GM12874 (cell line): Measurements from ENCODE around the gene SAC3D1.

Source experiments
- TF ChIP-seq, protein P1 (sequence below): IDR thresholded peaks from 2 replicates; pipeline ENCODE4 v1.5.1; 2011; ENCODE audit warnings: low read depth, mild to moderate bottlenecking, control low read depth, low read length, moderate library complexity; ENCODE audit not compliant: insufficient read depth

The SAC3D1 gene

DNA sequence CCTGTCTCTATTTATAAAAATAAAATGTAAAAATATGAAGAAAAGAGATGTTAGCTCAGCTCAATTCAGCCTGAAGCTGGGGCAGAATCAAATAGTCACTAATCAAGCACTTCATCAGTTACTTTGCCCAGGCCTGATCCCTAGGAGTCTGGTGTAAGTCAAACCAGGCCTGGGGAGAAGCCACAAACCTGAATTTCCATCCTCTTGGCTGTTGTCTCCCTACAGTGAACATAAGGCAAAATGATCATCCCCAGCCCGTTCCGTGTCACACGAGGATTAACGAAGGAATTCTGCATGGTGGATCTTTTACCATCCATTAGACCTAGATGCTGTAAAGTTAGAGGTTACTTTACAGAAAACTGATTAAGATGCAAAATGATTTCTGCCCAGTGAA, 23.8 kb downstream of the SAC3D1 start:
- TF ChIP-seq, protein P1, sequence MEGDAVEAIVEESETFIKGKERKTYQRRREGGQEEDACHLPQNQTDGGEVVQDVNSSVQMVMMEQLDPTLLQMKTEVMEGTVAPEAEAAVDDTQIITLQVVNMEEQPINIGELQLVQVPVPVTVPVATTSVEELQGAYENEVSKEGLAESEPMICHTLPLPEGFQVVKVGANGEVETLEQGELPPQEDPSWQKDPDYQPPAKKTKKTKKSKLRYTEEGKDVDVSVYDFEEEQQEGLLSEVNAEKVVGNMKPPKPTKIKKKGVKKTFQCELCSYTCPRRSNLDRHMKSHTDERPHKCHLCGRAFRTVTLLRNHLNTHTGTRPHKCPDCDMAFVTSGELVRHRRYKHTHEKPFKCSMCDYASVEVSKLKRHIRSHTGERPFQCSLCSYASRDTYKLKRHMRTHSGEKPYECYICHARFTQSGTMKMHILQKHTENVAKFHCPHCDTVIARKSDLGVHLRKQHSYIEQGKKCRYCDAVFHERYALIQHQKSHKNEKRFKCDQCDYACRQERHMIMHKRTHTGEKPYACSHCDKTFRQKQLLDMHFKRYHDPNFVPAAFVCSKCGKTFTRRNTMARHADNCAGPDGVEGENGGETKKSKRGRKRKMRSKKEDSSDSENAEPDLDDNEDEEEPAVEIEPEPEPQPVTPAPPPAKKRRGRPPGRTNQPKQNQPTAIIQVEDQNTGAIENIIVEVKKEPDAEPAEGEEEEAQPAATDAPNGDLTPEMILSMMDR, result no peak

DNA sequence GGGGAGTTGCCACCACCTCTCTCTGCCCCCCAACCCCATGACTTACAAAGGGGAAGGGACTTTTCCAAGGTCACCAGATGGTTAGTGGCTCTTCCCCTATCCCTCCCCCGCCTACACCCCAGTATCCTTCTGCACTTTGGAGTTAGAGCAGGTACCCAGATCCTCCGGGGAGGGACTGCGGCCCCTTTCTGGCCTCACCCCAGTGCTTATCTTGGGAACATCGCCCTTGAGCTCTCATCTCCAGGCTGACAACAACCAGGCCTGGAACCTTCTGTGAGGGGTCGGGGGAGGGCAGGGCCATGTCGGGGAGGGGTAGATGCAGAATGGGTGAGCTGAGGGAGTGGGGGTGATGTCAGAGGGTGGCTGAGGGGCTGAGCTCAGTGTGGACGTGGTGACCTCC, 24.8 kb downstream of the SAC3D1 start:
- TF ChIP-seq, protein P1, result no peak

DNA sequence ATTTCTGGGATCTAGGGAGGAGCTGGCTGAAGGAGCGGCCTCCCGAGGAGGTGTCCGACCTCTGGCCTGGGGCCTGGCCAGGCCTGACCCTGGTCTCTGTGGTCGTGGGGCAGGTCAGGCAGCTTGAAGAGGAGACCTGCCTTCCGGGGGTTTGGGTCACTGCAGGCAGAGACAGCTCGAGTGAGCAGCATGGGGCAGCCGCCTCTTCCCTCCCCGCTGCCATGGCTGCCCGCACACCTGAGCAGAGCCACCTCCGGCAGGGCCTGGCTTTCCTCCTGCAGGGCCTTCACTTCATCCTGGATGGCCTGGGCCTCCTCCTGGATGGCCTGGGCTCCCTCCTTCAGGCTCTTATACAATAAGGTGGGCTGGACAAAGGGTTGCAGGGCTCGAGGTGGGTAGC, 25.3 kb downstream of the SAC3D1 start:
- TF ChIP-seq, protein P1, result no peak

DNA sequence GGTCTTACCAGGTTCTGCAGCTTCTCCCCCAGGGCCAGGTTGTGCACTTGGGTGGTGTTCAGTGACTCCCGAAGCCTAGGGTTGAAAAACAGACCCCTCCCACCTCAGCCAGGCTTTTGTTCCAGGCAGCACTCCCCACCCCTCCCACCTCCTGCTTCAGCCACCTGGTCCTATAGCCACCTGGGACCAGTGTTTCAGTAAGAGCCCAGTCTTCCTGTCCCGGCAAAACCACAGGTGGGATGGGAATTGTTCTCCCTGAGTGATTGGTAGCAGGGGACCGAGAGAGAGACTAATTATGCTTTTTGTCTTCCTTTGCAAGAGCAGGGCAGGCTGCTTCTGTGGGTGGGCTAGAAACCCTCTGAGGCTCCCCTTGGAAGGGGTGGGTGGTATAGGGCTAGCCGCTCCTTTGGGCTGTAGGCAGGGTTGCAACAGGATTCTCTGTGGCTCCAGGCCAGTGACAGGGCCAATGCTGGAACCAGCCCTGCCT, 25.8 kb downstream of the SAC3D1 start:
- TF ChIP-seq, protein P1, result no peak

DNA sequence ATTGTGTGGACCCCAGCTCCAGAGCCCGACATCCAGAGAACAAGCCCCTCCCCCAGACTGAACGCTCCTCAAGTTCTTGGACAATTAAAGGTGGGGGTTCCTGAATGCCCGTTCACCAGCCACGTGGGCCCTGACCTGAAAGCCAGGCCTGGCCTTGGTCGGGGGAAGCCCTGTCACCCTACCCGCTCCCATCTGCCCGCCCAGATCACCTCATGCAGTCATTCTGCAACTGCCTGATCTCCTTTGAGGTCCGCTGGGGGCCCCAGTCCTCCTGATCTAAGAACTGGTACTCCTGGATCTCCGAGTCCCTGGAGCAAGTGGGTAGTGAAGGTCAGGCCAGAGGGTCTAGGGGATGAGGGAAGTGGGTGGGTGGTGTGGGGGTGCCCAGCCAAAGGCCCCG, 26.4 kb downstream of the SAC3D1 start:
- TF ChIP-seq, protein P1, result no peak

DNA sequence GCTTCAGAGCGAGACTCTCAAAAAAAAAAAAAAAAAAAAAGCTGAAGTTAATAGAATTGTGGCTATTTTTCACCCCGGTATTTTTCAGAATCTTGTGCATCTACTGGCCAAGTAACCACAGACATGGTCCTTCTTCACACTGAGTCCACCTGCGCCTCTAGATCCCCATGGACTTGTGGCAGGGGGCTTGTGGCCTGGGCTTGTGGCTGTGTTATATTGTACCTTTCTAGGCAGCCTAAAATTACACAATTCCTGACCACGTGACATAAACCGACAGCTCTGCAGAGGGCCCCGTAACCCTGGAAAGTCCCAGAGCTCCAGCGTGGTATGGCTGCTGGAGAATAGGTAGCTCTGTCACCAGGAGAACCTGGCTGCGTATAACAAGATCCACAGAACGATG, 28.2 kb downstream of the SAC3D1 start:
- TF ChIP-seq, protein P1, result no peak

DNA sequence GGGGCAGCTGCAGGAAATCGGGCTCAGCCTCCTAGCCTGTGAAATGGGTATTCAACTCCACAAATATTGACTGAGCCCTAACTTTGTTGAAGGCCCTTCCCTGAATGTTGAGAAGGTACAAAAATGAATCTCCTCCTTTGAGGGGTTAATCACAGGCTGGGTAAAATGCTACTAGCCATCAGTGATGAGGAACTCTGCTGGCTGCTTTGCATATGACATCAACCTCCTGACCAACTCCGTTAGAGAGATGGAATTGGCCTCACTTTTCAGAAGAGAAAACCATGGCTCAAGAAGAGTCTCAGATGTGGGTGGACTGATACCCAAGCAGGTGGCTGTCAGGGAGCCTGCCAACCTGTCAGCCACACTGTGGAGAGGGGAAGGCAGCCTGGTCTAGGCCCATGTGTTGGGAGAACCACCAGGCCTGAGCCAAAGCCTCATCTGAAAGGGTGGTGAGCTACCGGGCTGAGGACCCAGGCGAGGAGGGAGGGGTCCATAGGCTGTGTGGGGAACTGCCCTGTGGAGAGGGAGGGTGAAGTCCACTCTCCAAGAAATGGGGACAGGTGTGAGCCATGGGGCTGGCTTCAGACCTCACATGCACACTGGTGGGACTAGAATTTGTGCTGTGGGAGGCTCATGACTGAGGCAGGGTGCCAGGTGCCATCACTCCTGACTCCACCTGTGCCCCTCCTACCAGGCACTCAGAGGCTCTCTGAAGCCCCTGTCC, 31.1 kb downstream of the SAC3D1 start:
- TF ChIP-seq, protein P1, result no peak

DNA sequence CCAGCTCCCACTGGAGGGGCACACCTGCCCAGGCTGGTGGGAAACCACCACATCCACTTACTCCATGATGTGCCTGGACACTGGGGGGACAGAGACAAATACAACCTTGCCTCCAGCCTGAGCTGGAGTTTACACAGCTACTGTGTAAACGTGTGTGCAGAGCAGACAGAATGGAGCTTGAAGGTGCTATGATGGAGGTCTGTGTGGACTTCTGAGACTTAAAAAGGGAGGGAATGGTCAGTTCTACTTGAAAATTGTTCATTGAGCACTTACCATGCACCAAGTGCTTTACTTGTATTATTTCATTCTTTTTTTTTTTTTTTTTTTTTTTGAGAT, 31.6 kb downstream of the SAC3D1 start:
- TF ChIP-seq, protein P1, result no peak
